ENCODE data around the gene GLRA1. TPM values are rescaled to one million over a fixed set of nuclear protein-coding genes. Genes with fewer than 3 reads are reported as not detected.

Gene GLRA1
- total RNA-seq, 1 donor from 2014 or later = not detected

- no peaks in the 10 kb centered on the region for H3K27me3 Mint-ChIP-seq (ENCODE audit: low read depth)
- peaks cover 6% of the 10 kb centered on the region for H3K4me1 Mint-ChIP-seq (ENCODE audit: low read depth)
- H3K27ac Mint-ChIP-seq (ENCODE audit: unreplicated experiment) = no peak overlapping the region
- no peak for TF ChIP-seq CTCF (IDR thresholded peaks at IDR 0.05)
- DNase-seq (ENCODE audit: low spot score) = no peak
- no peaks in the 10 kb centered on the region for H3K9me3 Mint-ChIP-seq (ENCODE audit: low read depth)
- H3K4me3 Mint-ChIP-seq (ENCODE audit: unreplicated experiment) = no peak overlapping the region
- peaks cover 8% of the 10 kb centered on the region for H3K36me3 Mint-ChIP-seq (ENCODE audit: low read depth)
These were observed 104.8 kb downstream of the GLRA1 start for GRCh38 chr5:151819830-151820229.

GRCh38 chr5:151815051-151815450, 109.6 kb downstream of the GLRA1 start:
- Mint-ChIP-seq H3K36me3 (ENCODE audit: low read depth) (peaks cover 29% of the 10 kb centered on the region), H3K9me3 (ENCODE audit: low read depth) (peaks cover 3% of the 10 kb centered on the region), H3K4me3 (ENCODE audit: unreplicated experiment) (no peak overlapping the region), H3K27me3 (ENCODE audit: low read depth) (no peaks in the 10 kb centered on the region), H3K27ac (ENCODE audit: unreplicated experiment) (no peak overlapping the region), H3K4me1 (ENCODE audit: low read depth) (peaks cover 30% of the 10 kb centered on the region)
- no peak for TF ChIP-seq CTCF (IDR thresholded peaks at IDR 0.05)
- DNase-seq (ENCODE audit: low spot score) = no peak

GRCh38 chr5:151812757-151813309, 111.8 kb downstream of the GLRA1 start:
- H3K9me3 Mint-ChIP-seq (ENCODE audit: low read depth) = peaks cover 3% of the 10 kb centered on the region
- H3K27ac Mint-ChIP-seq (ENCODE audit: unreplicated experiment) = peak overlapping the region; percentile 8
- H3K4me3 Mint-ChIP-seq (ENCODE audit: unreplicated experiment) = no peak overlapping the region
- no peak for DNase-seq (ENCODE audit: low spot score)
- peaks cover 35% of the 10 kb centered on the region for H3K4me1 Mint-ChIP-seq (ENCODE audit: low read depth)
- TF ChIP-seq CTCF (IDR thresholded peaks at IDR 0.05) = no peak
- no peaks in the 10 kb centered on the region for H3K27me3 Mint-ChIP-seq (ENCODE audit: low read depth)
- peaks cover 35% of the 10 kb centered on the region for H3K36me3 Mint-ChIP-seq (ENCODE audit: low read depth)

- peak overlapping the region; percentile 12 for H3K27ac Mint-ChIP-seq (ENCODE audit: unreplicated experiment)
- no peak overlapping the region for H3K4me3 Mint-ChIP-seq (ENCODE audit: unreplicated experiment)
- peaks cover 39% of the 10 kb centered on the region for H3K4me1 Mint-ChIP-seq (ENCODE audit: low read depth)
- DNase-seq (ENCODE audit: low spot score) = no peak
- peaks cover 3% of the 10 kb centered on the region for H3K9me3 Mint-ChIP-seq (ENCODE audit: low read depth)
- H3K27me3 Mint-ChIP-seq (ENCODE audit: low read depth) = no peaks in the 10 kb centered on the region
- no peak for TF ChIP-seq CTCF (IDR thresholded peaks at IDR 0.05)
- H3K36me3 Mint-ChIP-seq (ENCODE audit: low read depth) = peaks cover 32% of the 10 kb centered on the region
These were observed 112.9 kb downstream of the GLRA1 start for GRCh38 chr5:151811593-151812321.

- Mint-ChIP-seq H3K27me3 (ENCODE audit: low read depth) (no peaks in the 10 kb centered on the region), H3K4me1 (ENCODE audit: low read depth) (peaks cover 44% of the 10 kb centered on the region), H3K4me3 (ENCODE audit: unreplicated experiment) (no peak overlapping the region), H3K36me3 (ENCODE audit: low read depth) (peaks cover 29% of the 10 kb centered on the region), H3K27ac (ENCODE audit: unreplicated experiment) (peak overlapping the region; percentile 65), H3K9me3 (ENCODE audit: low read depth) (peaks cover 3% of the 10 kb centered on the region)
- TF ChIP-seq CTCF (IDR thresholded peaks at IDR 0.05) = no peak
- DNase-seq (ENCODE audit: low spot score) = no peak
These were observed 113.8 kb downstream of the GLRA1 start for GRCh38 chr5:151810897-151811296.
